GM10266 (cell line): ENCODE measurements around the gene SCYGR2.

Experiments used
- DNase-seq: peaks from one replicate; pipeline ENCODE4 v3.0.0; 2012; ENCODE audit errors: extremely low spot score
- TF ChIP-seq, protein P1 (sequence below): IDR thresholded peaks from 2 replicates; pipeline ENCODE4 v1.5.1; 2012; ENCODE audit warnings: mild to moderate bottlenecking, low read depth; ENCODE audit not compliant: control insufficient read depth, insufficient read depth; ENCODE audit errors: missing control alignments

Gene SCYGR2

DNA sequence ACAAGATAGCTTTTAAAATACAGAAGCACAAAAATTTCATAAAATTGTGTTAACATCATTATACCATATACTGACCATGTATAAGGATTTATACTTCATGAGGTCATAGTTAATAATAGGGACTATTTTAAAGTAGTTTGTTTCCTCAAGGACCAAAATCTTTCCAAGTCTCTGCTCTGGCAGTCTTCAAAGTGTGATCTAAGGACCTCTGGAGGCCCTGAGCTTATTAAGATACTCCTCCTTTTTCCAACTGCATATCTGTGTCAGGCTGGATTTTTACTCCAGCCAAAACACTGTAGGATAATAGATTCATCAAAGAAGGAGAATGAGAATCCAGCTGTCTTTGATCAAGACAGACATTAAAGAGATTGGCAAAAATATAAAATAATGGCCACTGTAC is 1.7 kb upstream of the SCYGR2 start:
- DNase-seq: no peak
- TF ChIP-seq, protein P1, sequence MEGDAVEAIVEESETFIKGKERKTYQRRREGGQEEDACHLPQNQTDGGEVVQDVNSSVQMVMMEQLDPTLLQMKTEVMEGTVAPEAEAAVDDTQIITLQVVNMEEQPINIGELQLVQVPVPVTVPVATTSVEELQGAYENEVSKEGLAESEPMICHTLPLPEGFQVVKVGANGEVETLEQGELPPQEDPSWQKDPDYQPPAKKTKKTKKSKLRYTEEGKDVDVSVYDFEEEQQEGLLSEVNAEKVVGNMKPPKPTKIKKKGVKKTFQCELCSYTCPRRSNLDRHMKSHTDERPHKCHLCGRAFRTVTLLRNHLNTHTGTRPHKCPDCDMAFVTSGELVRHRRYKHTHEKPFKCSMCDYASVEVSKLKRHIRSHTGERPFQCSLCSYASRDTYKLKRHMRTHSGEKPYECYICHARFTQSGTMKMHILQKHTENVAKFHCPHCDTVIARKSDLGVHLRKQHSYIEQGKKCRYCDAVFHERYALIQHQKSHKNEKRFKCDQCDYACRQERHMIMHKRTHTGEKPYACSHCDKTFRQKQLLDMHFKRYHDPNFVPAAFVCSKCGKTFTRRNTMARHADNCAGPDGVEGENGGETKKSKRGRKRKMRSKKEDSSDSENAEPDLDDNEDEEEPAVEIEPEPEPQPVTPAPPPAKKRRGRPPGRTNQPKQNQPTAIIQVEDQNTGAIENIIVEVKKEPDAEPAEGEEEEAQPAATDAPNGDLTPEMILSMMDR: no peak

DNA sequence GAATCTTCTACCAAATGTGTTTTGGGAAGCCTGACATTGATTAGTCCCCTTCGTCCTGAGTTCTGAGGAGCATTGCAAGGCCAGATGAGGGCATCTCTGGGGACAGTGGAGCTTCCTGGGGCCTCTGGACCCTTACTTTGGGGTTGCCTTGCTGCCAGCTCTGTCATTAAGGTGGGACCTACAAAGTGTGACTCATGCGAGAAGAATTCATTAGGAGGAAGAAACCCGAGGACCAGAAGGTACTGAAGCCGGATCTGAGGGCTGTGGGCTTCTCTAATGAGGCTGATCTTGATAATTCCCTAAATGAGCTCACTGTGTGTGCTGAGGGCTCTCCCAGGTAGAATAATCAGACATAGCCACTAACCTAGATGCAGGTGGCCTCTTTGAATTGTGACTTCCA is 695 bp upstream of the SCYGR2 start:
- TF ChIP-seq, protein P1: no peak

GRCh38 chr2:227602358-227602757 is 3.7 kb downstream of the SCYGR2 start:
- TF ChIP-seq, protein P1: no peak

More for the DNA sequence above, 695 bp upstream of the SCYGR2 start:
- no peak for DNase-seq

DNA sequence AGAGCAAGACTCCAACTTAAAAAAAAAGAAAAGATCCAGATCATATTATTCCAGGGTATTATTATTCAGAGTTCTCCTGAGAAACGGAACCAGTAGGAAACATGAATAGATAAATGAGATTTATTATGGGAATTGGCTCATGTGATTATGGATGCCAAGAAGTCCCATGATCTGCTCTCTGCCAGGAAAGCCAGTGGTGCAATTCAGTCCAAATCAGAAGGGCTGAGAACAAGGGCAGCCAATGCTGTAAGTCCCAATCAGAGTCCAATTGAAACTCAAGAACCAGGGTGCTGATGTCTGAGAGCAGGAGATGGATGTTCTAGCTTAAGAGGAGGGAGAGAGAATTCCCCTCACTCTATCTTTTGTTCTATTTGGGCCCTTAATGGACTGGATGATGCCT is 7.8 kb downstream of the SCYGR2 start:
- no peak for DNase-seq
- TF ChIP-seq, protein P1: no peak

More at GRCh38 chr2:227602358-227602757, 3.7 kb downstream of the SCYGR2 start:
- no peak for DNase-seq

DNA sequence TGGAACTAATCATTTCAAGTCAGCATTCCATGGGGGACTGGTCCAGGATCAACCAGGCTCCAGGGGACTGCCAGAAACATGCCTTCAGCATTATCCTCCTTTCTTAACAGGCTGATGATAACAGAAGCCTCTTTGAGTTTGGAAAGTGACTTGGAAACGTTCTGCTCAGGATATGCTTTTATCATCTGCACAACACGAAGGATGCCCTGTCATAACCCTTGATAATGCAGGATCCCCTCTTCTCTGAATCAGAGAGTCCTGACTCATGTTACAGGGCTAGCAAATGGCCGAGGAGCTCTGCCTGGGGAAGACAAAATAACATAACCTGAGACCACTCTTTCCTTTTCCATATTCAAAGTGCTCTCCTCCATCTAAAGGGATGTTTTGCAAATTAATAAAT is 9.2 kb downstream of the SCYGR2 start:
- peak; percentile 5 for DNase-seq
- TF ChIP-seq, protein P1: no peak

GRCh38 chr2:227608561-227609338 is 10.1 kb downstream of the SCYGR2 start:
- TF ChIP-seq, protein P1: no peak
- DNase-seq: peak; percentile 50

DNA sequence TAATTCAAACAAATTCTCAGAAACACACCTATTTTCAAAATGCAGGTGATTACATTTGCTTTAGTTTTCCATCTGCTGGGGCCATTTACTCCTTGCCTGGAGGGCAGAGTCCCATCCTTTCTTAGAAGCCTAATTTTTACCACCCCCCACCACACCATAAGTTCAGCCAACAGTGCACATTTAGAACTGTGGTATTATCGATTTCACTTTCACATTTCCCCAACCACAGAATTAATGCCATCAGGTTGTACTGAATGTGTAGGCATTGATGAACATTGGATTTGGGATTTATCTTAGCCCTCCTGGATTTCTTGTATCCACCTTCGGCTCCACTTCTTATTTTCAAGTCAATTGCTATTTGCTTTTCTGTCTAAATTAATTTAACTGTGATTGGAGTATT is 11.4 kb downstream of the SCYGR2 start:
- TF ChIP-seq, protein P1: no peak
- peak; percentile 17 for DNase-seq
